Endodermal cell (in vitro differentiated cells): ENCODE data around the gene GRIPAP1. TPM values are rescaled to one million over a fixed set of nuclear protein-coding genes. Genes with fewer than 3 reads are reported as not detected.

ENCODE experiments used
- DNase-seq: peaks from one replicate; pipeline ENCODE4 v3.0.0-alpha.2; 2017
- H3K27ac ChIP-seq: 2 replicates; pipeline ENCODE4 v1.5.1; 2013; ENCODE audit warnings: mild to moderate bottlenecking, low read depth, low read length, moderate library complexity
- H3K27me3 ChIP-seq: 2 replicates; pipeline ENCODE4 v1.6.1; 2013; ENCODE audit warnings: mild to moderate bottlenecking, low read length, moderate library complexity; ENCODE audit not compliant: insufficient read depth, control insufficient read depth, poor library complexity, severe bottlenecking
- H3K36me3 ChIP-seq: 2 replicates; pipeline ENCODE4 v1.7.0; 2013; ENCODE audit warnings: mild to moderate bottlenecking, low read length, moderate library complexity; ENCODE audit not compliant: control insufficient read depth, insufficient read depth
- H3K4me1 ChIP-seq: one replicate; pipeline ENCODE4 v1.7.0; 2013; ENCODE audit warnings: low read length; ENCODE audit not compliant: control insufficient read depth, insufficient read depth
- H3K4me3 ChIP-seq: 2 replicates; pipeline ENCODE4 v1.5.1; 2013; ENCODE audit warnings: mild to moderate bottlenecking, low read length, moderate library complexity
- H3K9ac ChIP-seq: 2 replicates; pipeline ENCODE4 v1.6.1; 2013; ENCODE audit warnings: mild to moderate bottlenecking, low read length, moderate library complexity; ENCODE audit not compliant: poor library complexity, severe bottlenecking; ENCODE audit errors: extremely low read depth
- H3K9me3 ChIP-seq: 2 replicates; pipeline ENCODE4 v1.6.1; 2013; ENCODE audit warnings: mild to moderate bottlenecking, low read length, moderate library complexity; ENCODE audit not compliant: control insufficient read depth
- H3K27ac Mint-ChIP-seq: 2 replicates; pipeline ENCODE4 v1.8.0; 2020; ENCODE audit warnings: mixed read lengths
- H3K27me3 Mint-ChIP-seq: 2 replicates; pipeline ENCODE4 v1.8.0; 2021; ENCODE audit warnings: mild to moderate bottlenecking, mixed read lengths; ENCODE audit not compliant: insufficient read depth
- H3K36me3 Mint-ChIP-seq: 2 replicates; pipeline ENCODE4 v1.8.0; 2020; ENCODE audit warnings: low read depth, mixed read lengths
- H3K4me1 Mint-ChIP-seq: 2 replicates; pipeline ENCODE4 v1.8.0; 2020; ENCODE audit warnings: mixed read lengths
- H3K4me3 Mint-ChIP-seq: 2 replicates; pipeline ENCODE4 v1.8.0; 2020; ENCODE audit warnings: mild to moderate bottlenecking, moderate library complexity, mixed read lengths
- H3K9me3 Mint-ChIP-seq: 2 replicates; pipeline ENCODE4 v1.8.0; 2020; ENCODE audit warnings: mild to moderate bottlenecking, mixed read lengths
- WGBS, 2 experiments: methylation state at CpG; one replicate each; pipeline versions ENCODE4 v1.1.5 to v1.1.7; 2013; ENCODE audit warnings: missing lambda C conversion rate in 2 of 2, mixed read lengths in 1 of 2; ENCODE audit not compliant: insufficient coverage in 1 of 2, insufficient read length in 1 of 2; 5-methylcytosine and 5-hydroxymethylcytosine counted together
- total RNA-seq, 2 donors: library from RNA; stranded (reverse); fragmentation: NEBNext Ultra II Directional in 1 of 2; extraction: Animal tissue kit (Norgen Biotek cat#: 25700) in 1 of 2; gene quantifications; 2 replicates in 1 of 2; 3 replicates in 1 of 2; pipeline ENCODE4 v1.2.1, GENCODE V29; 2021
- TF ChIP-seq, protein P1 (sequence below): fragments of 200-600 bp; sonication (generic); conservative IDR thresholded peaks from 2 replicates; pipeline ENCODE4 v1.5.0; 2021; ENCODE audit warnings: antibody characterized with exemption, mild to moderate bottlenecking

The GRIPAP1 gene
- total RNA-seq, 2 donors from 2014 or later: 55.9 to 63.1 TPM

DNA sequence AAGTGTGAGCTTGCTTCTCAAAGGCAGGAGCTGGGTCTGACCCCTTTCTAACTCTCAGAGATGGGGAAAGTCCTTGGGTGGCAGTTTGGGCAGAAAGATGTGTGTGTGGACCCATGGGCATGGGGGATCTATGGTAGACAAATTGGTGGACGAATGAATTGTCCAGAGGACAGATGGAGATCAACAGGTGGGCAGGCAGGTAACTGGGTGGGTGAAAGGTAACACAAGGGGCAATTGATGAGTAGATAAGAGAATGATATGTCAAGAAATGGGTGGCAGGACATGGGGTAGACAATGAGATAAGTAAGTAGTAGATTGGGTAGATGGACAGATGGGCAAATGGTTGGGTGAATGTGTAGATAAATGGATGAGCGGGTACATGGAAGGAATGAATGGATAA is 27.5 kb downstream of the GRIPAP1 start:
- H3K36me3 Mint-ChIP-seq: peaks cover 28% of the 10 kb centered on the region
- no peak overlapping the region for H3K27ac Mint-ChIP-seq
- H3K4me3 Mint-ChIP-seq: no peak overlapping the region

DNA sequence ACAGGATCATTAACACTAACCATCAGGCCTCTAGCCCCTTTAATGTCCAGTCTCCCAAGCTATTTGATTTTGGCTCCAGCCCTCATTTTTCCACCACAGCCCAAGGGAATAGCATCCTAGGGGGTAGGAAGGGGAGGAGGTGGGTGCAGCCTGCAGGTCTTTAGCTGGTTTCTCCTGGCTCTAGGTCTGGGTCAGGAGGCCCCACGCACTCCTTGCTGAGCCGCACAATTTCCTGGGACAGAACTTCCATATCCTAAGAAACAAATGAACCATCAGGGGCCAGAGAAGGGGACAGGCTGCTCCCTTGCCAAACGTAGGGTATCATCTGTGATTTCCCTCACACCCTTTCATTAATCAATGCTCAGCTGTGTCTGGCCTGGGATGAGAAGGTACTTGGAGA is 28.0 kb downstream of the GRIPAP1 start:
- Histone ChIP-seq H3K4me1 (no peaks in the 10 kb centered on the region), H3K36me3 (peaks cover 7% of the 10 kb centered on the region), H3K9me3 (no peaks in the 10 kb centered on the region), H3K27me3 (no peaks in the 10 kb centered on the region), H3K4me3 (no peak overlapping the region), H3K9ac (no peak overlapping the region), H3K27ac (no peak overlapping the region)
- no peaks in the 10 kb centered on the region for H3K27me3 Mint-ChIP-seq
- DNase-seq: no peak
- H3K4me1 Mint-ChIP-seq: no peaks in the 10 kb centered on the region
- TF ChIP-seq, protein P1, sequence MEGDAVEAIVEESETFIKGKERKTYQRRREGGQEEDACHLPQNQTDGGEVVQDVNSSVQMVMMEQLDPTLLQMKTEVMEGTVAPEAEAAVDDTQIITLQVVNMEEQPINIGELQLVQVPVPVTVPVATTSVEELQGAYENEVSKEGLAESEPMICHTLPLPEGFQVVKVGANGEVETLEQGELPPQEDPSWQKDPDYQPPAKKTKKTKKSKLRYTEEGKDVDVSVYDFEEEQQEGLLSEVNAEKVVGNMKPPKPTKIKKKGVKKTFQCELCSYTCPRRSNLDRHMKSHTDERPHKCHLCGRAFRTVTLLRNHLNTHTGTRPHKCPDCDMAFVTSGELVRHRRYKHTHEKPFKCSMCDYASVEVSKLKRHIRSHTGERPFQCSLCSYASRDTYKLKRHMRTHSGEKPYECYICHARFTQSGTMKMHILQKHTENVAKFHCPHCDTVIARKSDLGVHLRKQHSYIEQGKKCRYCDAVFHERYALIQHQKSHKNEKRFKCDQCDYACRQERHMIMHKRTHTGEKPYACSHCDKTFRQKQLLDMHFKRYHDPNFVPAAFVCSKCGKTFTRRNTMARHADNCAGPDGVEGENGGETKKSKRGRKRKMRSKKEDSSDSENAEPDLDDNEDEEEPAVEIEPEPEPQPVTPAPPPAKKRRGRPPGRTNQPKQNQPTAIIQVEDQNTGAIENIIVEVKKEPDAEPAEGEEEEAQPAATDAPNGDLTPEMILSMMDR: no peak
- H3K9me3 Mint-ChIP-seq: peaks cover 49% of the 10 kb centered on the region
- WGBS, 2 experiments: 89% methylated on average over 2 of the region's 3 CpGs; no CpG with 5 or more reads in 1 of the 2 experiments
- peaks cover 30% of the 10 kb centered on the region for H3K36me3 Mint-ChIP-seq
- no peak overlapping the region for H3K27ac Mint-ChIP-seq
- H3K4me3 Mint-ChIP-seq: no peak overlapping the region

More for the DNA sequence above, 27.5 kb downstream of the GRIPAP1 start:
- Histone ChIP-seq H3K9me3 (no peaks in the 10 kb centered on the region), H3K4me3 (no peak overlapping the region), H3K4me1 (no peaks in the 10 kb centered on the region), H3K27ac (no peak overlapping the region), H3K36me3 (peaks cover 7% of the 10 kb centered on the region), H3K27me3 (no peaks in the 10 kb centered on the region), H3K9ac (no peak overlapping the region)
- Mint-ChIP-seq H3K9me3 (peaks cover 45% of the 10 kb centered on the region), H3K27me3 (no peaks in the 10 kb centered on the region), H3K4me1 (no peaks in the 10 kb centered on the region)
- no peak for DNase-seq
- 90% methylated on average over 2 of the region's 2 CpGs; no CpG with 5 or more reads in 1 of the 2 experiments for WGBS, 2 experiments
- TF ChIP-seq, protein P1: no peak

DNA sequence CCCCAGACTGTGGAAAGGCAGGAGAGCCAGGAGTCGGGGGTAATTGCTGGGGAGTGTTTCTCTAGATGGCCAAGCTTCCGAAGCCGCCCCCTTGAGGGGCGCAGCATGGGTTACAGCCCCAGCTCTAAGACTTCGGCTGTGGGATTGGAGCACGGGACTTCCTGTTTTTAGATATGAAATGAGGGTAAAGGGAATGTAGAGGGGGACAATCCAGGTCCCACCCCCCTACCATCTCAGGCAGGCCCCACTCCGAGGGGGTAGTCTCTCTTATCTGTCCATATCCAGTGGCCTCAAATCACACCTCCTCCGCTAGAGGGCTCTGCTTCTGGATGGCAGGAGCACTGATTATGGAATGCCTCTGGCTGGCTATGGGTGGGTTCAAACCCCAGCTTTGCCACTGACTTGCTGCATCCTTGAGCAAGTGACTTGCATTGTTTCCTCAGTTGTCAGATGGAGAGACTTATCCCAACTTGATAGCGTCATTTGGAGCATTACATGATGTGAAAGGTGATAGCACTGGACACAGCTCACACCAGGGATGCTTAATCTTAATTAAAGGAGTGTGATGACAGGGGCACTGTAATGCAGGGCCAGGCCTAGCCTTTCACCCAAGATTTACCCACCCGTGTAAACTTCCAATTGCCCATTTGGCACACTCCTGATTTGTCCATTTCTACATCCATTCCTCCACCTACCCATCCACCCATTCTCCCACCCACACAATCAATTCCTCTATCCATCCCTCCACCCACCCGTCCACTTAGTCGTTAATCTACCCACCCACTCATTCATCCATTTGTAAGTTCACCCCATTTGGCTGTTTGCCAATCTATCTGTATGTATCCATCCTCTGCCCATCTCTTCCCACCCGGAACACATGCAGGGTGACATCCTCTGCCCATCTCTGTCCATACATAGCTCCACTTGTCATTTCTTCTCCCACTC is 29.6 kb downstream of the GRIPAP1 start:
- DNase-seq: peak; percentile 83
- Mint-ChIP-seq H3K36me3 (peaks cover 18% of the 10 kb centered on the region), H3K27ac (peak overlapping the region; percentile 66)

More for the DNA sequence above, 29.6 kb downstream of the GRIPAP1 start:
- H3K4me1 Mint-ChIP-seq: no peaks in the 10 kb centered on the region
- no peaks in the 10 kb centered on the region for H3K27me3 Mint-ChIP-seq
- Histone ChIP-seq H3K4me3 (peak overlapping the region; percentile 40), H3K4me1 (no peaks in the 10 kb centered on the region), H3K27me3 (no peaks in the 10 kb centered on the region), H3K27ac (no peak overlapping the region), H3K9me3 (no peaks in the 10 kb centered on the region), H3K9ac (no peak overlapping the region), H3K36me3 (peaks cover 7% of the 10 kb centered on the region)
- 46 to 50% methylated on average over 2 to 10 of the region's 13 CpGs for WGBS, 2 experiments
- TF ChIP-seq, protein P1: peak; percentile 76
- peak overlapping the region; percentile 62 for H3K4me3 Mint-ChIP-seq
- H3K9me3 Mint-ChIP-seq: peaks cover 53% of the 10 kb centered on the region
